ENCODE data around the gene AP1G1. TPM values are rescaled to one million over a fixed set of nuclear protein-coding genes. Genes with fewer than 3 reads are reported as not detected.
"Not testable (repeated sequence)": the region's sequence is repeated elsewhere in the genome, so short reads cannot be mapped to it uniquely, and the experiment has no call there.

AP1G1 gene
- total RNA-seq, 2 donors from 2014 or later, result 40.1 to 49.3 TPM

DNA sequence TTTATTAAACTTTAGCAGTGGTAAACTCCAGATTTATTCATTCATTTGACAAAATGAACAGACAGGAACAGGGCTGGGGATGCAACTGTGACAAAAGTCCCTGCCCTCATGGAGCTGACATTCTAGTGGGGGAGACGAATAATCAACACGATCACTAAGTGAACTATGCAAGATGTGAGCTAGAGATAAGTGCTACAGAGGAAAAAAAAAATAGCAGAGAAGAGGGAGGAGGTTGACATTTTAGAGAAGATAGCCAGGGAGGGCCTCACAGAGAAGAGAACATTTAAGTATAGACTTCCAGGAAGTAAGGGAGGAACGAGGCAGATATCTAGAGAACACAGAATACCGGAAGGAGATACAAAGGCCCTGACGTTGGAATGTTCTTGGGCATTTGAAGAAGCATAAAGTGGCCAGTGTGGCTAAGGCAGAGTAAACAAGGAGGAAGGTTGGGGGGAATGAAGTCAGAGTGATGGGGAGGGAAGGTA lies 17.9 kb upstream of the AP1G1 start:
- DNase-seq (no peak), ATAC-seq (peak in 1 of 2 donors; percentile 31)
- intact Hi-C loops (cut with DNase I), result no loop called here

DNA sequence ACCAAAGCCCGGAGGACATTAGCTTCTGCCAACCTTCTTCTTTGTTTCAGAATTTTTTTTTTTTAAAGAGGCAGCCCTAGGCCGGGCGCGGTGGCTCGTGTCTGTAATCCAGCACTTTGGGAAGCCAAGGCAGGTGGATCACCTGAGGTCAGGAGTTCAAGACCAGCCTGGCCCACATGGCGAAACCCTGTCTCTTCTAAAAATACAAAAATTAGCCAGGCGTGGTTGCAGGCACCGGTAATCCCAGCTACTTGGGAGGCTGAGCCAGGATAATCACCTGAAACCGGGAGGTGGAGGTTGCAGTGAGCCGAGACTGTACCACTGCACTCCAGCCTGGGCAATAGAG lies 8.5 kb upstream of the AP1G1 start:
- intact Hi-C loops (cut with DNase I); DNase-seq: not testable (repeated sequence)
- ATAC-seq, result peak in 1 of 2 donors; percentile 15

DNA sequence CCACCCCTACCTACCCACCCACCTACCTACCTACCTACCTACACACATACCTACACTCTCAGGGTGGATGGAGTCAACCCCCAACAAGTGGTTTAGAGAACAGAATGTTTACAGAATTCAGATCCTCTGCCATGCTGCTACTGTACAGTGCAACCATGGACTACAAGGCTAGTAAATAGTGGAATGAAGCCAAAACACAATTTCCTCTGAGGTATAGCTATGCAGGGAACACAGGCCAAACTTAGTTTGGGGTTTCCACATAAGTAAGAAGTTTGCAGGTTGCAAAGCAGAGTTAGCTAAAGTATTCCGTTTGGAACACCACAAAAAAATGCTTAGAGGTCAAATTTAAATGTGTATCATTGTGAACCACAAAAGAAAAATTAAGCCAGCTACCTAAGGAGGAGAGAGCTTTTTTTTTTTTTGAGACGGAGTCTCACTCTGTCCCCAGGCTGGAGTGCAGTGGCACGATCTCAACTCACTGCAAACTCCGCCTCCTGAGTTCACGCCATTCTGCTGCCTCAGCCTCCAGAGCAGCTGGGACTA lies 2.7 kb upstream of the AP1G1 start:
- DNase-seq (no peak), ATAC-seq (no peak)
- intact Hi-C loops (cut with DNase I), result no loop called here

DNA sequence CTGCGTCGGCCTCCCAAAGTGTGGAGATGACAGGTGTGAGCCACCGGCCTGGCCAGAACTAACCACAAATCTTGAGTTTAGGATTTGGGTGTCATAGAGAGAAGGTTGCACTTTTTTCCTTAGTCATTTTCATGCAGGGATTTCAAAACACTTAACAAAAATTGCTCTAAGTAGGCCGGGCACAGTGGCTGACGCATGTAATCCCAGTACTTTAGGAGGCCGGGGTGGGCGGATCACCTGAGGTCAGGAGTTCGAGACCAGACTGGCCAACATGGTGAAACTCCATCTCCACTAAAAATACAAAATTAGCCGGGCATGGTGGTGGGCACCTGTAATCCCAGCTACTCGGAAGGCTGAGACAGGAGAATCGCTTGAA lies 1.5 kb upstream of the AP1G1 start:
- DNase-seq; ATAC-seq; intact Hi-C loops (cut with DNase I): not testable (repeated sequence)

- intact Hi-C loops (cut with DNase I), result loop anchor here in 1 of 2 donors (2.0 to 5.0 kb wide), 3 partner anchors 39 to 87 kb away; partner anchors contain the start of genes ATXN1L, IST1 and ZNF821
- ATAC-seq (peak; percentile 16 to 64), DNase-seq (no peak)
Observed at GRCh38 chr16:71807905-71808592, 585 bp downstream of the AP1G1 start.

DNA sequence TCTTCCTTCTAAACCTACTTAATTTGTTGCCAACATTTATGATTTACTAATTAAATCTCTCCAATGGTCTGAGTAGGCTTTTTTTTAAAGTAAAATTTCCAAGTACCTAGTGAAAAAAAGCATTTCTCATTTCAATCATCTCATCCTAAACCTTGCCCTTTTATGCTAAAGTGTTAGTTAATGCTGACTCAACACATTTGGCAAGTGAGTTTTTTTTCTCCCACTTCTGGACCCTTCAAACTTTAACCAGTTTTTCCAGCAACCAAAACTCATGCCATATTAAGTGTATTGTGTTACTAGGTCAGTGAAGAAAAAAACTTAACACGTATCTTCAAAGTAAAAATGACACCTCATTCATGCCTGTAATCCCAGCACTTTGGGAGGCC lies 5.3 kb downstream of the AP1G1 start:
- DNase-seq (no peak), ATAC-seq (no peak)
- intact Hi-C loops (cut with DNase I), result no loop called here

- intact Hi-C loops (cut with DNase I), result no loop called here
- no peak for ATAC-seq
Observed at GRCh38 chr16:71796501-71797097, 12.0 kb downstream of the AP1G1 start.

DNA sequence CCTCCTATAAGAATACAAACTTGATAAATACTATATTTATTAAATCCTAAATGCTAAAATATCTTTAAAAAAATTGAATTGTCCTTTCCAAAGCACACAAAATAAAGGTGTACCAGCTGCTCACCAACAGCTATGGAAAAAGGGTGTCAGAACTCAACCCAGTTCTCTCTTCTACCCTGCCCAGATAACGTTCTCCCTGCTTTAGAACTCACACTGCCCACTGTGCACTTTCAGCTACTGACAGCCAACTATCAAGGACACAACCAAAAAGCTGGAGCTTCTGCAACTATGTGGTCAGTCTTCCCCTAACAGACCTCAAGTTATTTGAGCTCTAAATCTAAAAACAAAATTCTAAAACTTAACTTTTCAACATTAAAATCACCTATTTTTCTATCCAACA lies 13.7 kb downstream of the AP1G1 start:
- no peak for DNase-seq
- peak; percentile 30 to 35 for ATAC-seq
- intact Hi-C loops (cut with DNase I), result no loop called here

More at GRCh38 chr16:71796501-71797097, 12.0 kb downstream of the AP1G1 start:
- DNase-seq, result no peak

- intact Hi-C loops (cut with DNase I), result no loop called here
- no peak for ATAC-seq
- DNase-seq, result no peak
Observed at GRCh38 chr16:71794018-71794417, 14.6 kb downstream of the AP1G1 start.

- no peak for ATAC-seq
- intact Hi-C loops (cut with DNase I), result no loop called here
- no peak for DNase-seq
Observed at GRCh38 chr16:71792176-71792575, 16.5 kb downstream of the AP1G1 start.

DNA sequence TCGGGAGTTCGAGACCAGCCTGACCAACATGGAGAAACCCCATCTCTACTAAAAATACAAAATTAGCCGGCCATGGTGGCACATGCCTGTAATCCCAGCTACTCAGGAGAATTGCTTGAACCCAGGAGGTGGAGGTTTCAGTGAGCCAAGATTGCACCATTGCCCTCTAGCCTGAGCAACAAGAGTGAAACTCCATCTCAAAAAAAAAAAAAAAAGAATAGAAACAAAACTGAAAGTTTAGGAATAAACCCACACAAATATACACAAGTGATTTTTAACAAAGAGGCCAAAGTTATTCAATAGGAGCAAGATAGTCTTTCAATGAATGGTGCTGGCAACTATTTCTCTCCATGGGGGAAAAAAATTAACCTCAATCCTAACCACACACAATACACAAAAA lies 18.3 kb downstream of the AP1G1 start:
- ATAC-seq; DNase-seq; intact Hi-C loops (cut with DNase I): not testable (repeated sequence)

DNA sequence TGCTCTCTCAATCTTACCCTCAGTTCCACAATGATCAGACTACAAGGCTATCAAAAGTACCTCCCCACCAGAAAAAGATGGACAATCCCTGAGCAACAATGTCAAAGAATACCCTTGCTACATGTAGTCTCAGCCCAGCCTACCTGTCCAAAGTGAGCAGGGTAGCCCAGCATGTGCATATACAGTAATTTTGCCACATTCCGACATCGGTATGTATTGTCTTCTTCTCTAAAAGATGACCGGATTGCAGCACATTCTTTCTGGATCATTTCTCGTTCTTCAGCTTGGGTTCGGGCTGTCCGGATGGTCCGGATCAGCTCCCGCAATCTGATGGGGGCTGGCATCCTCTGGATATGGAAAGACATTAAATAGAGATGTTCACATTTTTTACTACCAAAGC lies 19.5 kb downstream of the AP1G1 start:
- intact Hi-C loops (cut with DNase I), result no loop called here
- DNase-seq, result no peak
- ATAC-seq, result no peak

- intact Hi-C loops (cut with DNase I), result no loop called here
- DNase-seq (no peak), ATAC-seq (no peak)
Observed at GRCh38 chr16:71788578-71788977, 20.1 kb downstream of the AP1G1 start.

GRCh38 chr16:71785143-71785542 lies 23.5 kb downstream of the AP1G1 start:
- DNase-seq; intact Hi-C loops (cut with DNase I); ATAC-seq: not testable (repeated sequence)

GRCh38 chr16:71784093-71784492 lies 24.5 kb downstream of the AP1G1 start:
- no peak for ATAC-seq
- DNase-seq, result no peak
- intact Hi-C loops (cut with DNase I), result no loop called here

GRCh38 chr16:71781741-71782140 lies 26.9 kb downstream of the AP1G1 start:
- DNase-seq (no peak), ATAC-seq (peak in 1 of 2 donors; percentile 11)
- intact Hi-C loops (cut with DNase I), result no loop called here

- ATAC-seq, result no peak
- intact Hi-C loops (cut with DNase I), result no loop called here
- DNase-seq, result no peak
Observed at GRCh38 chr16:71780521-71781089, 28.0 kb downstream of the AP1G1 start.

- intact Hi-C loops (cut with DNase I), result no loop called here
- ATAC-seq (no peak), DNase-seq (no peak)
Observed at GRCh38 chr16:71778780-71779179, 29.9 kb downstream of the AP1G1 start.

DNA sequence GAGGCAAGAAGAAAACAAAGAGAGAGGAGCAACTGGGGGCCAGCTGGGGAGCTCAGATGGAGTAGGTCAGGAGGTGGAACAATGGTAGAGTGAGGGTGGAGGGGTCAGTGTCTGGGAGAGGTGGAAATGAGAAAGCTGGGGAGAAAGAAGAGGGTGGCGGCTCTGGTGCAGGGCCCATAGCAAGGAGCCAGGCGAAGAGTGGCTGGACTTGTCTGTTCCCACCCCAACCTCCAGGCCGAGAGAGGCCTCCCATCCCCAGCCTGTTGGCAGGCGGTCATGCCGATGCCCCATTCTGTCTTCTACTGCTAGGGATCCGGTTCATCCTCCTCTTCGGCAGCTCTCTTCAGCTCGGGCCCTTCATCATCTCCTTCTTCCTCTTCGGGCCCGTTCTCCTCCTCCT lies 31.3 kb downstream of the AP1G1 start:
- no peak for ATAC-seq
- no peak for DNase-seq
- intact Hi-C loops (cut with DNase I), result no loop called here

DNA sequence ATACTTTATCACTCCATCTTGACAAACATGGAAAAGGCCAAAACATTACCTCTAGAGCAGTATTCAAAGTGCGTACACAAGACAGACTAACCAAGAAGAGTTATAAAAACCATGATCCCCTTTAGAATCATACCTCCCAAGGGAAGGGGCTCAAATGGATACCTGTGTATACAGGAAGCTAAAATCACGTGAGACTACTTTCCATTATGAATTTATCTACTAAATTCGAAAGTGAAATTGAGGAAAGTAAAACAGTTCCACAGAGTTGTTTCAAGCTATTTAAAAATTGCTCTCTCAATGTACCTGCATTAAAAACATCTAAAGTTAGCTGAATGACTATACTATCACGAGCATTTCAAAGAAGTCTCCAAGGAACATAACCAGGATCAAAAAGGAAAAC lies 32.7 kb downstream of the AP1G1 start:
- intact Hi-C loops (cut with DNase I), result no loop called here
- no peak for ATAC-seq

More for the DNA sequence above, 32.7 kb downstream of the AP1G1 start:
- no peak for DNase-seq

Measured in left cardiac atrium (tissue), 4 donors.